Neural cell (in vitro differentiated cells): Measurements from ENCODE around the gene LEPR.

Experiments used
- CTCF ChIP-seq: fragments of 450-650 bp; IDR thresholded peaks from 2 replicates; pipeline ENCODE4 v1.5.1; 2014; ENCODE audit warnings: antibody characterized with exemption, mild to moderate bottlenecking, moderate library complexity; ENCODE audit not compliant: poor library complexity, severe bottlenecking
- POLR2AphosphoS5 ChIP-seq: IDR thresholded peaks from 2 replicates; pipeline ENCODE4 v1.6.1; 2012
- TAF1 ChIP-seq: IDR thresholded peaks from 2 replicates; pipeline ENCODE4 v1.6.1; 2012; ENCODE audit warnings: low read depth
- TF ChIP-seq, protein P1 (sequence below): IDR thresholded peaks from 2 replicates; pipeline ENCODE4 v1.6.1; 2012; ENCODE audit warnings: borderline replicate concordance

DNA sequence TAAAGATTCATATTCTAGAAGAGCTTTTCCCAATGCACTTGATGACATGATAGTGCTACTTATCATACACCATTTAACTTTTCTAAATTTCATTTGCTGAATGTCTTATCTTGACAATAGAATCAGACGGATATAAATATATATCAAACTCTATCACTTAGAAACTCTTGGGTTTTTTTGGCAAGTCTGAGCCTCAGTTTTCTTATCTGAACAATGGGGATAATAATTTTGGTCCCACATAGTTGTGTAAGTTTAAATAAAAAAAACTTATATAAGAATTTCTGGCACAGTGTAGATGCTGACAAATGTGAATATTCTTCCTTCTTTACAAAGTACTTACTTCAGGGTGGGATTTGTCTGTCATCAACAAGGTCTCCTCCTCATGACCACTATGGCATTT, 21.5 kb upstream of the LEPR start:
- TF ChIP-seq CTCF (no peak), TAF1 (no peak), POLR2AphosphoS5 (no peak)
- TF ChIP-seq, protein P1, sequence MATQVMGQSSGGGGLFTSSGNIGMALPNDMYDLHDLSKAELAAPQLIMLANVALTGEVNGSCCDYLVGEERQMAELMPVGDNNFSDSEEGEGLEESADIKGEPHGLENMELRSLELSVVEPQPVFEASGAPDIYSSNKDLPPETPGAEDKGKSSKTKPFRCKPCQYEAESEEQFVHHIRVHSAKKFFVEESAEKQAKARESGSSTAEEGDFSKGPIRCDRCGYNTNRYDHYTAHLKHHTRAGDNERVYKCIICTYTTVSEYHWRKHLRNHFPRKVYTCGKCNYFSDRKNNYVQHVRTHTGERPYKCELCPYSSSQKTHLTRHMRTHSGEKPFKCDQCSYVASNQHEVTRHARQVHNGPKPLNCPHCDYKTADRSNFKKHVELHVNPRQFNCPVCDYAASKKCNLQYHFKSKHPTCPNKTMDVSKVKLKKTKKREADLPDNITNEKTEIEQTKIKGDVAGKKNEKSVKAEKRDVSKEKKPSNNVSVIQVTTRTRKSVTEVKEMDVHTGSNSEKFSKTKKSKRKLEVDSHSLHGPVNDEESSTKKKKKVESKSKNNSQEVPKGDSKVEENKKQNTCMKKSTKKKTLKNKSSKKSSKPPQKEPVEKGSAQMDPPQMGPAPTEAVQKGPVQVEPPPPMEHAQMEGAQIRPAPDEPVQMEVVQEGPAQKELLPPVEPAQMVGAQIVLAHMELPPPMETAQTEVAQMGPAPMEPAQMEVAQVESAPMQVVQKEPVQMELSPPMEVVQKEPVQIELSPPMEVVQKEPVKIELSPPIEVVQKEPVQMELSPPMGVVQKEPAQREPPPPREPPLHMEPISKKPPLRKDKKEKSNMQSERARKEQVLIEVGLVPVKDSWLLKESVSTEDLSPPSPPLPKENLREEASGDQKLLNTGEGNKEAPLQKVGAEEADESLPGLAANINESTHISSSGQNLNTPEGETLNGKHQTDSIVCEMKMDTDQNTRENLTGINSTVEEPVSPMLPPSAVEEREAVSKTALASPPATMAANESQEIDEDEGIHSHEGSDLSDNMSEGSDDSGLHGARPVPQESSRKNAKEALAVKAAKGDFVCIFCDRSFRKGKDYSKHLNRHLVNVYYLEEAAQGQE: no peak
